ENCODE data around the gene FAM50B. TPM values are rescaled to one million over a fixed set of nuclear protein-coding genes. Genes with fewer than 3 reads are reported as not detected.

FAM50B gene
- total and polyA plus RNA-seq, 2 experiments from 2014 or later: 4.4 to 4.8 TPM

DNA sequence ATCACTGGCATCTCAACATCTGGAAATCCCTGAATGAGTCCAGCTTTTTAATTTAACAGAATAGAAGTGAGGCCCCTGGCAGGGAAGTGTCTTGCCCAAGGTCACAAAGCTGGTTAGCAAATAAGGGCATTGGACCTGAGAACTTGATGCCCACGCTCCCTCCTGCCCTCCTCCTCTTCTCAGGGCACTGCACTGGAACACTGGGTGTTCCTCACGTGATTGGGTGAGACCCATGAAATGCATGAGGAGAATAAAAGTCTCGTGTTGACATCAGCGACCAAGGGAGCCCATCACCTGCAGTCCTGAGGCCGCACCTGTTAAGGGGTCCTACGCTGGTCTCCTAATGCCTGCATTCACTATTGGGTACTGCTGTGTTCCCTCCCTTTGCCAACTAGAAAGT is 7.4 kb downstream of the FAM50B start (continued):
- TF ChIP-seq JUNB (IDR thresholded peaks at IDR 0.05; ENCODE audit: unreplicated experiment) (no peak), NANOG (IDR thresholded peaks at IDR 0.05; ENCODE audit: borderline replicate concordance) (no peak), ZNF114 (CRISPR knock-in tag; IDR thresholded peaks at IDR 0.05) (no peak), REST (IDR thresholded peaks at IDR 0.05; ENCODE audit: unreplicated experiment) (no peak), POLR2AphosphoS5 (IDR thresholded peaks at IDR 0.05; ENCODE audit: low read depth) (no peak), EZH2 (IDR thresholded peaks at IDR 0.05; ENCODE audit: low read depth, unreplicated experiment) (no peak)
- TF ChIP-seq, protein P1, sequence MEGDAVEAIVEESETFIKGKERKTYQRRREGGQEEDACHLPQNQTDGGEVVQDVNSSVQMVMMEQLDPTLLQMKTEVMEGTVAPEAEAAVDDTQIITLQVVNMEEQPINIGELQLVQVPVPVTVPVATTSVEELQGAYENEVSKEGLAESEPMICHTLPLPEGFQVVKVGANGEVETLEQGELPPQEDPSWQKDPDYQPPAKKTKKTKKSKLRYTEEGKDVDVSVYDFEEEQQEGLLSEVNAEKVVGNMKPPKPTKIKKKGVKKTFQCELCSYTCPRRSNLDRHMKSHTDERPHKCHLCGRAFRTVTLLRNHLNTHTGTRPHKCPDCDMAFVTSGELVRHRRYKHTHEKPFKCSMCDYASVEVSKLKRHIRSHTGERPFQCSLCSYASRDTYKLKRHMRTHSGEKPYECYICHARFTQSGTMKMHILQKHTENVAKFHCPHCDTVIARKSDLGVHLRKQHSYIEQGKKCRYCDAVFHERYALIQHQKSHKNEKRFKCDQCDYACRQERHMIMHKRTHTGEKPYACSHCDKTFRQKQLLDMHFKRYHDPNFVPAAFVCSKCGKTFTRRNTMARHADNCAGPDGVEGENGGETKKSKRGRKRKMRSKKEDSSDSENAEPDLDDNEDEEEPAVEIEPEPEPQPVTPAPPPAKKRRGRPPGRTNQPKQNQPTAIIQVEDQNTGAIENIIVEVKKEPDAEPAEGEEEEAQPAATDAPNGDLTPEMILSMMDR (conservative IDR thresholded peaks at IDR 0.05; ENCODE audit: low read depth in 2 of 2): no peak

GRCh38 chr6:3857468-3858456 is 8.6 kb downstream of the FAM50B start:
- Mint-ChIP-seq H3K9me3 (no peaks in the 10 kb centered on the region), H3K4me3 (no peak overlapping the region), H3K36me3 (ENCODE audit: low read depth) (no peaks in the 10 kb centered on the region), H3K27ac (no peak overlapping the region), H3K4me1 (peaks cover 11% of the 10 kb centered on the region), H3K27me3 (ENCODE audit: insufficient read depth, low read depth, poor library complexity) (peaks cover 3% of the 10 kb centered on the region)
- H3K79me2 ChIP-seq (replicated peaks; ENCODE audit: insufficient read depth): no peaks in the 10 kb centered on the region
- TF ChIP-seq ZNF114 (CRISPR knock-in tag; IDR thresholded peaks at IDR 0.05): no peak
- TF ChIP-seq EZH2phosphoT487 (IDR thresholded peaks at IDR 0.05; ENCODE audit: unreplicated experiment): no peak
- TF ChIP-seq NANOG (IDR thresholded peaks at IDR 0.05; ENCODE audit: borderline replicate concordance): no peak
- TF ChIP-seq ZNF331 (CRISPR knock-in tag; IDR thresholded peaks at IDR 0.05; ENCODE audit: low read depth): no peak
- TF ChIP-seq EZH2 (IDR thresholded peaks at IDR 0.05; ENCODE audit: low read depth, unreplicated experiment): no peak
- TF ChIP-seq CREB1 (CRISPR knock-in tag; IDR thresholded peaks at IDR 0.05; ENCODE audit: low read depth): no peak
- TF ChIP-seq STAT1 (IDR thresholded peaks at IDR 0.05; ENCODE audit: unreplicated experiment): no peak
- TF ChIP-seq POLR2AphosphoS5 (IDR thresholded peaks at IDR 0.05; ENCODE audit: low read depth): no peak
- TF ChIP-seq, protein P1 (conservative IDR thresholded peaks at IDR 0.05; ENCODE audit: low read depth in 2 of 2): no peak
- no peak for TF ChIP-seq REST (IDR thresholded peaks at IDR 0.05; ENCODE audit: unreplicated experiment)
- H3K27me3 ChIP-seq (ENCODE audit: insufficient read depth): no peaks in the 10 kb centered on the region
- no peak overlapping the region for H3K27ac ChIP-seq (ENCODE audit: low read depth)
- no peaks in the 10 kb centered on the region for H3F3A ChIP-seq (replicated peaks; ENCODE audit: low read depth)
- H3K4me3 ChIP-seq: no peak overlapping the region
- H3K9me2 ChIP-seq (ENCODE audit: insufficient read depth): no peaks in the 10 kb centered on the region
- H2AFZ ChIP-seq: no peak overlapping the region
- 0 out of 2 replicates have a peak, but pooled peaks cover 8% of the 10 kb centered on the region for H3K4me1 ChIP-seq (ENCODE audit: insufficient read depth)
- ATAC-seq (no peak), DNase-seq (ENCODE audit: low spot score) (no peak)
- H3K36me3 ChIP-seq (ENCODE audit: insufficient read depth): no peaks in the 10 kb centered on the region
- H4K20me1 ChIP-seq (replicated peaks; ENCODE audit: insufficient read depth): no peaks in the 10 kb centered on the region
- no peak overlapping the region for H3K4me2 ChIP-seq

Measured in GM23338 (cell line).